Measurements from ENCODE around the gene DNAJC15.

- TF ChIP-seq POLR2A (IDR thresholded peaks at IDR 0.05) = no peak
- TF ChIP-seq CTCF (IDR thresholded peaks at IDR 0.05) = no peak
- TF ChIP-seq POLR2AphosphoS5 (IDR thresholded peaks at IDR 0.05; ENCODE audit: insufficient read depth in 1 of 2, low read depth in 1 of 2) = no peak
Observed at GRCh38 chr13:43072394-43072793, 49.0 kb downstream of the DNAJC15 start.
